Left ventricle myocardium superior (tissue), 1 donor: ENCODE measurements around the gene ISCA2. TPM values are rescaled to one million over a fixed set of nuclear protein-coding genes. Genes with fewer than 3 reads are reported as not detected.
"Not testable (repeated sequence)": the region's sequence is repeated elsewhere in the genome, so short reads cannot be mapped to it uniquely, and the experiment has no call there.

Source experiments
- ATAC-seq: fragments of 200-7000 bp; cut with Tn5 transposase; one replicate; pipeline ENCODE4 v1.9.1; 2020; ENCODE audit warnings: mild to moderate bottlenecking, moderate library complexity
- DNase-seq: peaks from one replicate; pipeline ENCODE4 v3.0.0-alpha.2; 2020
- intact Hi-C: fragments of 100-400 bp; cut with micrococcal nuclease; formaldehyde crosslinking; loops from one replicate; pipeline ENCODE4 v1.11.0; 2022
- long read RNA-seq: library from polyadenylated mRNA; unstranded; transcript quantifications from one replicate; pipeline ENCODE4 v2.0.0, GENCODE V29; 2021
- total RNA-seq: library from RNA; stranded (reverse); fragmentation: NEBNext Ultra II Directional; extraction: Animal tissue kit (Norgen Biotek cat#: 25700); gene quantifications from one replicate; pipeline ENCODE4 v1.2.1, GENCODE V29; 2021
- donor health status: DM: no; HTN: yes; CAD: no; lungs with severe emphysema.

ISCA2 gene
- total RNA-seq, result 37.5 TPM
- long read RNA-seq, transcript ISCA2-204 (4 exons, 2,626 nt), result major isoform, 54 of 63 reads
- long read RNA-seq, partial matches to known transcripts, result 8 of 63 reads
- long read RNA-seq, other reads (novel, unspliced or antisense), result 1 of 63 reads

- intact Hi-C loops, result no loop called here
- DNase-seq (peak; percentile 100), ATAC-seq (peak; percentile 95)
These were observed at the start of gene ISCA2 for GRCh38 chr14:74493343-74494261. Gene ISCA2 (plus strand): TSS chr14:74493765. CDS start chr14:74493775, 10 bp downstream.

- intact Hi-C loops, result no loop called here
- ATAC-seq, result no peak
- no peak for DNase-seq
These were observed 48.7 kb upstream of the ISCA2 start for GRCh38 chr14:74444866-74445265.

GRCh38 chr14:74454397-74454796 is 39.2 kb upstream of the ISCA2 start:
- ATAC-seq, intact Hi-C loops, DNase-seq: not testable (repeated sequence)

- ATAC-seq, result no peak
- DNase-seq, result no peak
- intact Hi-C loops, result no loop called here
These were observed 36.6 kb upstream of the ISCA2 start for GRCh38 chr14:74456684-74457564.

- ATAC-seq (no peak), DNase-seq (no peak)
- intact Hi-C loops, result no loop called here
These were observed 36.0 kb upstream of the ISCA2 start for GRCh38 chr14:74457565-74457895.

- ATAC-seq, result peak; percentile 58
- peak; percentile 38 for DNase-seq
These were observed 34.1 kb upstream of the ISCA2 start for GRCh38 chr14:74459289-74459946.

GRCh38 chr14:74459976-74460375 is 33.6 kb upstream of the ISCA2 start:
- intact Hi-C loops, result no loop called here
- DNase-seq, result no peak
- ATAC-seq, result no peak

More at GRCh38 chr14:74459289-74459946, 34.1 kb upstream of the ISCA2 start:
- intact Hi-C loops, result no loop called here

- ATAC-seq, result no peak
- no peak for DNase-seq
- intact Hi-C loops, result no loop called here
These were observed 30.6 kb upstream of the ISCA2 start for GRCh38 chr14:74462993-74463392.

- intact Hi-C loops, result no loop called here
- no peak for DNase-seq
- ATAC-seq, result no peak
These were observed 29.9 kb upstream of the ISCA2 start for GRCh38 chr14:74463697-74464096.

- intact Hi-C loops, result no loop called here
- ATAC-seq, result no peak
- no peak for DNase-seq
These were observed 28.8 kb upstream of the ISCA2 start for GRCh38 chr14:74464785-74465184.

GRCh38 chr14:74465335-74465734 is 28.2 kb upstream of the ISCA2 start:
- intact Hi-C loops, result no loop called here
- ATAC-seq, result no peak
- no peak for DNase-seq

- no peak for DNase-seq
- intact Hi-C loops, result no loop called here
- ATAC-seq, result no peak
These were observed 25.1 kb upstream of the ISCA2 start for GRCh38 chr14:74468513-74468912.

- no peak for ATAC-seq
- no peak for DNase-seq
- intact Hi-C loops, result no loop called here
These were observed 23.7 kb upstream of the ISCA2 start for GRCh38 chr14:74469548-74470518.

GRCh38 chr14:74472601-74473000 is 21.0 kb upstream of the ISCA2 start:
- DNase-seq (no peak), ATAC-seq (no peak)
- intact Hi-C loops, result no loop called here

GRCh38 chr14:74474376-74474775 is 19.2 kb upstream of the ISCA2 start:
- ATAC-seq, result no peak
- DNase-seq, result no peak

GRCh38 chr14:74475678-74476077 is 17.9 kb upstream of the ISCA2 start:
- no peak for ATAC-seq
- DNase-seq, result no peak
- intact Hi-C loops, result loop anchor here (5.0 kb wide), 1 partner anchor 113 kb away; no protein-coding TSS in a partner anchor

More at GRCh38 chr14:74474376-74474775, 19.2 kb upstream of the ISCA2 start:
- intact Hi-C loops, result no loop called here

GRCh38 chr14:74476107-74476506 is 17.5 kb upstream of the ISCA2 start:
- peak; percentile 90 for ATAC-seq
- intact Hi-C loops, result loop anchor here (5.0 kb wide), 1 partner anchor 114 kb away; no protein-coding TSS in a partner anchor
- DNase-seq, result peak; percentile 42

GRCh38 chr14:74476607-74477006 is 17.0 kb upstream of the ISCA2 start:
- intact Hi-C loops, result loop anchor here (5.0 kb wide), 1 partner anchor 114 kb away; no protein-coding TSS in a partner anchor
- ATAC-seq, result no peak
- DNase-seq, result no peak
